Measurements from ENCODE around the gene PIK3C2G.

DNA sequence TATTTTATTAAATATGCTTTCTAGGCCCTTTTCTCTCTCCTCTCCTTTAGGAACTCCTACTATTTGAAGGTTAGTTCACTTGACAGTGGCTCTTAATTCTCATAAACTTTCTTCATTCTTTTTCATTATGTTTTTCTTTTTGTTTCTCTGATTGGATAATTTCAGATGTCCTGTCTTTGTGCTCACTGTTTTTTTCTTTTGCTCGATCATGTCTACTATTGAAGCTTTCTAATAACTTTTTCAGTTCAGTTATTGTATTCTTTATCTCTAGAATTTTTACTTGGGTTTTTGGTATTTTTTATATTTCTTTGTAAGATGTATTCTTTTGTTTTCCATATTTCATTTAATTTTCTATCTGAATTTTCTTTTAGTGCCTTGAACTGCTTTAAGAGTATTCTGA is 261.5 kb downstream of the PIK3C2G start:
- TF ChIP-seq, protein P1, sequence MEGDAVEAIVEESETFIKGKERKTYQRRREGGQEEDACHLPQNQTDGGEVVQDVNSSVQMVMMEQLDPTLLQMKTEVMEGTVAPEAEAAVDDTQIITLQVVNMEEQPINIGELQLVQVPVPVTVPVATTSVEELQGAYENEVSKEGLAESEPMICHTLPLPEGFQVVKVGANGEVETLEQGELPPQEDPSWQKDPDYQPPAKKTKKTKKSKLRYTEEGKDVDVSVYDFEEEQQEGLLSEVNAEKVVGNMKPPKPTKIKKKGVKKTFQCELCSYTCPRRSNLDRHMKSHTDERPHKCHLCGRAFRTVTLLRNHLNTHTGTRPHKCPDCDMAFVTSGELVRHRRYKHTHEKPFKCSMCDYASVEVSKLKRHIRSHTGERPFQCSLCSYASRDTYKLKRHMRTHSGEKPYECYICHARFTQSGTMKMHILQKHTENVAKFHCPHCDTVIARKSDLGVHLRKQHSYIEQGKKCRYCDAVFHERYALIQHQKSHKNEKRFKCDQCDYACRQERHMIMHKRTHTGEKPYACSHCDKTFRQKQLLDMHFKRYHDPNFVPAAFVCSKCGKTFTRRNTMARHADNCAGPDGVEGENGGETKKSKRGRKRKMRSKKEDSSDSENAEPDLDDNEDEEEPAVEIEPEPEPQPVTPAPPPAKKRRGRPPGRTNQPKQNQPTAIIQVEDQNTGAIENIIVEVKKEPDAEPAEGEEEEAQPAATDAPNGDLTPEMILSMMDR (conservative IDR thresholded peaks at IDR 0.05; ENCODE audit: low read length) = no peak
- no peak for TF ChIP-seq EZH2phosphoT487 (IDR thresholded peaks at IDR 0.05; ENCODE audit: borderline replicate concordance)

All from Loucy (cell line).